ENCODE results near the gene LPP.
"Not testable (repeated sequence)": the region's sequence is repeated elsewhere in the genome, so short reads cannot be mapped to it uniquely, and the experiment has no call there.

LPP gene

DNA sequence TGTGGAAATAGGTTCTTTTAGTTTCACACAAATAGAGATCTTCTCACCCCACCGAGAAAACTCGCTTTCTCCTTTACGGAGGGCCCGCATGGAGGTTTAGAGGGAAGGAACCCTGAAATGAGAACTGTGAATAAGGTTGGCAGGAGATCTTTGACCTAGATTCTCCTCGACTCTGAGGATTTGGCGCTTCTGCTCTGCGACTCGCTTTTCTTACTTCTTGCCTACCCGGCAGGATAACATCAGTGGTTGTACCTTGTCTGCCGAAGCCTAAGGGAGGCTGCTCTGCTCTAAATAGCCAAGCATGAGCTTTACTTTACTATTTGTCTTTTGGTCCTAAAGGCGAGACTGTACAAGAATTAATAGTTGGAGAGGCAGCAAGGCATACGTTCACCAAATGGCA lies 544.5 kb downstream of the LPP start:
- DNase-seq, result no peak

GRCh38 chr3:188700501-188700900 lies 546.5 kb downstream of the LPP start:
- DNase-seq, result no peak

DNA sequence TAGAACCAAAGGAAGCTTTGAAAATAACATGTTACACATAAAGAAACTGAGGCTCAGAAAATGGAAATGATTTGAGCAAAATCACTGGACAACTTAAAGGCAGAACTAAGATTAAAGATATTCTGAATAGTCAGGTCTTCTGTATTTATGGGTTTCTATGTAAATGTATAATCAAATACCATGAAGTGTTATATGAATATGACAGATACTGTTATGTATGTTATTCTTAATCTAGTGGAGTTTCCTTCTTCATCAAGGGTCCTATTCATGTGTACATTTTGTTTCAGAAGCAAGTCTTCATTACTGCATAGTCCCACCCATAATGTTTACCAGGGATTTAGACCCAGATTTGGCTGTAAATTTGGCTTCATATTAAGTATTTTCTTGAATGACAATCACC lies 547.0 kb downstream of the LPP start:
- no peak for DNase-seq

- peak in 1 of 2 donors; percentile 18 for DNase-seq
Measured at GRCh38 chr3:188701485-188701969, 547.6 kb downstream of the LPP start.

- DNase-seq, result not testable (repeated sequence)
Measured at GRCh38 chr3:188702028-188702427, 548.1 kb downstream of the LPP start.

GRCh38 chr3:188706176-188706575 lies 552.2 kb downstream of the LPP start:
- DNase-seq, result no peak

GRCh38 chr3:188706599-188706998 lies 552.6 kb downstream of the LPP start:
- DNase-seq, result no peak

- DNase-seq, result no peak
Measured at GRCh38 chr3:188707381-188708288, 553.7 kb downstream of the LPP start.

DNA sequence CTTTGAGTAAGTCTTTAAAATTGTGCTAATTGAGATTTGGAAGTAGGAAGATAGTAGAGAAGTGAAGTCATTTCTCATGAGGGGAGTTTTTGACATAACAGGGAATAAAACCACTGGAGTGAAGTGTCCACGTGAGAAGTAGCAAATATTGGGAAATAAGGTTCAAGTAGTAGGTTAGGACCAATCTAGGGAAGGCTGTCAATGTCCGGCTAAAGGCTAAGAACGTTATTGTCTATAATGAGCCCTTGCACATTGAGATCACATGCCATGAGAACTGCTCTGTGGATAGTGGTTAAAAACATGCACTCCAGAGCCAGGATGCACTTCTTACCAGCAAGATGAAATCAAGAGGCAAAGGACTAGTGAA lies 557.9 kb downstream of the LPP start:
- DNase-seq, result no peak

- DNase-seq, result no peak
Measured at GRCh38 chr3:188712248-188712924, 558.4 kb downstream of the LPP start.

DNA sequence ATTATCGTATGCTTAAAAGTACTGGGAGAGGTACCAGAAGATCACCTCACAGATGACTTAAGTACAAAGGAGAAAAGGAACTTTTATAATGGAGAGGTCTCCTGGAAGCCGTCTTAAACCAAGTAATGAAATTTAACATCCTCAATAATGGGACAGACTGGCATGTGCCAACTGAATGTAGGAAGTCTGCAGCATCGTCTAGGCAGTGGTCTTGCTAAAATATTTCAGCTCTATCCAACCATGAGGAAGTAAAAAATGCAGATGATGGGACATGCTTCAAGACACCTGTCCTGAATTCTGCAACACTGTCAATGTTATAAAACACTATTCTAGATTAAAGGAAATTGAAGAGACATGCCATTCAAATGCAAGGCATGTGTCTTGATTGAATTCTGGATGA lies 559.0 kb downstream of the LPP start:
- DNase-seq, result no peak

- DNase-seq, result no peak
Measured at GRCh38 chr3:188719545-188719944, 565.6 kb downstream of the LPP start.

GRCh38 chr3:188720215-188720614 lies 566.3 kb downstream of the LPP start:
- no peak for DNase-seq

- no peak for DNase-seq
Measured at GRCh38 chr3:188720636-188721035, 566.7 kb downstream of the LPP start.

DNA sequence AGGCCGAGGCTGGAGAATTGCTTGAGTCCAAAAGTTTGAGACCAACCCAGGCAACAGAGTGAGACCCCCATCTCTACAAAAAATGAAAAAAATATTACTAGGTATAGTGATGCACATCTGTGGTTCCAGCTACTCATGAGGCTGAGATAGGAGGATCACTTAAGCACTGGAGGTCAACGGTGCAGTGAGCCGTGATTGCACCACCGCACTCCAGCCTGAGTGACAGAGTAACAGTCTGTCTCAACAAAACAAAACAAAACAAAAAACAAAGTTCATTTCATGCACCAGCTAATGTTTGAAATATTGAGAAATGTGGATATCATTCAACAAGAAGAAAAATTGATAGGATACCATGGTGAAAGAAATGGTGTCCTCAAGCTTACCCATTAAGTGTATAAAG lies 567.4 kb downstream of the LPP start:
- no peak for DNase-seq

DNA sequence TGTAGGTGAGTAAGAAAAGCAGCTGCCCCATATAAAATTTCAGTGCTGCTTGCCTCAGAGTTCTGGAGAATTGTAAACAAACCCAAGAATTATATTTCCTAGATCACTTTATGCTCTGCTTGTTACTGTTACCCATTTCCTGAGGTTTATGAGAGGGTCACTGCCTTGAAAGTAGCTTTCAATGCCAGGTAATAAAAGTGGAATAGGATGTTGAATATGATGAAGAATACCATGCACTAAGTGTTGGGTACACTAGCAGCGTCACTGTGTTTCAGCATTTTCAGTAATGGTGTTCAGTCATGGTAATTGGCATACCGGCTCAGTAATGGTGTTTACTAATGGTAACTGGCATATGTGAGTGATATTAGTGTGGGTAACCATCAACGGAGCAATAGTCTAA lies 568.0 kb downstream of the LPP start:
- DNase-seq, result no peak

- DNase-seq, result no peak
Measured at GRCh38 chr3:188722963-188723362, 569.0 kb downstream of the LPP start.

DNA sequence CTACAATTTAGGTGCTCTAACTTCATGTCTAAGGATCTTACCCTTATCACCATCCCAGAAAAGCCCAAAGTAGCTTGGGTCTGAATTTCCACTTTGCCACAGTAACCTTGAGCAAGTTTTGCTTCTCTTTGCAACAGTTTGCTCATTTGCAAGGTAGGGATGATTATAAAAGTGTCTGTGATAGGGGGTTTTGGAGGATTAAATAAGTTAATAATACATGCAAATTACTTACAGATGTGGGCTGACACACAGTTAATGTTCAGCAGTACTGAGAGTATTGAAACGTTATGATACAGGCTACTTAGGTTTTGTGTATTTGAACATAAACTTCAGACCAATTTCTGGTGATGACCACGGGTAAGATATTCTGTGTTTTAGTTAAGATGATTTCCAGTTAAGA lies 573.1 kb downstream of the LPP start:
- DNase-seq, result no peak

GRCh38 chr3:188728371-188728896 lies 574.5 kb downstream of the LPP start:
- DNase-seq, result no peak

DNA sequence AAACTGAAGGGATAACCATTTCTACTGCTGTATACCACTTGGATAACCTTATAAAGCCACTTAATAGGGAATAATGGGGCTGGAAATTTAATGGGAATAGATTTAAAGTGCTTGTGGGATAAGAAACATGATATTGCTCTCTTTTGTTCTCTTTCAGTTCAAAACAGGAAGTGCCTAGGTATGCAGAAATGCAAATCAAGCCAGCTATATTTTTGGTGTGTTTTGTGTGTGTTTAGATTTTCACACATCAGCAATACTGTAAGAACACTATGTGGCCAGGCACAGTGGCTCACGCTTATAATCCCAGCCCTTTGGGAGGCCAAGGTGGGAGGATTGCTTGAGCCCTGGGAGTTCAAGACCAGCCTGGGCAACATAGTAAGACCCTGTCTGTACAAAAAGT lies 575.5 kb downstream of the LPP start:
- no peak for DNase-seq

DNA sequence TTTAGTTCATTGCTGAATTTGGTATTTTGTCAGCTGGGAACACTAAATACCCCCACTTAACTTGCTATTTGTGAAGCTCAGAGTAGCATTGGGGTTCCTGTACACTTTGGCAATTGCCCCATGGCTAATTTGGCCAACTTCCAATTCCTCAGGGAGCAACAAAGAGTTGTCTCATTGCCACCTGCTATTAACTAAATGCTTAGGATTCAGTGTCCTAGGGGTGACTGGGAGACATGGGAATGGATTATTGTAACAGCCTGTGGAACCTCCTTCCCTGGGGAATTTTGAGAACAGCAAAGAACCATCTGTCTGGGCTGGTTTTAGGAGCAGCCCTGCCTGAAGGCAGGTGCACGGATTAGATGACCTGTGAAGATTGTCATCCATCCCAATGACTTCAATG lies 580.4 kb downstream of the LPP start:
- no peak for DNase-seq

GRCh38 chr3:188739511-188739910 lies 585.6 kb downstream of the LPP start:
- DNase-seq, result no peak

DNA sequence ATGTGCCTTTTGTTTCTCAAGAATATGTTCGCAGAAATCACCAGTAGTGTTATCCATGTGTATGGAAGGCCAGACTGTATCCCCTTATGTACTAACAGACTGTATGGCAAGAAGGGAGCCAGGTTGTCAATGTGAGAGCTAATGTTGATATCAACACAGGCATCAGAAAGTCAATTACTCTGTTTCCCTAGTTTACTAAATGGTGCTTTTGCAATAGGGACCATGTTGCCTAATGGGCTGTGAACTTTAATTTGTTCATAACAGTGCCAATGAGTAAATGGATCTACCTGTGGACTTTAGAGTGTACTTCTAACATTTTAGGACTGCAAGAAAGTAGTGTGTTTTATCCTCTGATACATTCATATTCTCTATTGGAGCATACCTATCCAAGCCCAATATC lies 586.1 kb downstream of the LPP start:
- no peak for DNase-seq
